Tibial nerve (tissue), 3 donors: Measurements from ENCODE around the gene AP4B1.

ENCODE experiments used
- CTCF ChIP-seq, 5 experiments: fragments of 200-600 bp in 3 of 5; fragments of 450-650 bp in 2 of 5; sonication (generic) in 3 of 5; IDR thresholded peaks; one replicate each; pipeline ENCODE4 v1.5.1; 2016 to 2019; ENCODE audit warnings: antibody characterized with exemption in 5 of 5, mild to moderate bottlenecking in 3 of 5, moderate library complexity in 2 of 5
- POLR2A ChIP-seq, 2 donors: fragments of 450-650 bp; IDR thresholded peaks; one replicate each; pipeline ENCODE4 v1.6.1; 2017; ENCODE audit warnings: antibody characterized with exemption in 2 of 2, mild to moderate bottlenecking in 2 of 2, moderate library complexity in 2 of 2

GRCh38 chr1:113949007-113949406 is 44.4 kb upstream of the AP4B1 start:
- peak in 4 of 5 experiments; percentile 11 to 40 (median 22) for TF ChIP-seq CTCF (IDR thresholded peaks at IDR 0.05)
- TF ChIP-seq POLR2A (IDR thresholded peaks at IDR 0.05): no peak
